ENCODE measurements around the gene FAM20B. TPM values are rescaled to one million over a fixed set of nuclear protein-coding genes. Genes with fewer than 3 reads are reported as not detected.
A peak's percentile ranks its signal among the peaks of the same experiment; 100 is the strongest.

FAM20B gene
- total RNA-seq, 1 experiment from 2014 or later: 35.4 TPM

GRCh38 chr1:179058487-179059483, 33.1 kb downstream of the FAM20B start:
- Histone ChIP-seq H3K79me2 (ENCODE audit: insufficient read depth, low read length) (no peaks in the 10 kb centered on the region), H2AFZ (ENCODE audit: low read length) (no peak overlapping the region), H2BK5ac (ENCODE audit: insufficient read length, low read length) (no peak overlapping the region), H2BK12ac (ENCODE audit: insufficient read length, low read depth, low read length) (no peak overlapping the region), H3K14ac (ENCODE audit: insufficient read depth, low read length) (no peak overlapping the region), H3K9me3 (ENCODE audit: control insufficient read depth, low read depth, low read length) (no peaks in the 10 kb centered on the region), H4K5ac (ENCODE audit: insufficient read length, low read depth, low read length) (no peak overlapping the region), H3K4me2 (ENCODE audit: insufficient read depth, insufficient read length, low read length) (peak overlapping the region; percentile 8), H3K79me1 (ENCODE audit: insufficient read depth, low read depth, low read length, poor library complexity, severe bottlenecking) (no peaks in the 10 kb centered on the region), H4K91ac (ENCODE audit: insufficient read length, low read depth, low read length) (no peak overlapping the region), H2AK5ac (ENCODE audit: insufficient read length, low read length) (no peak overlapping the region), H2BK20ac (ENCODE audit: low read depth, low read length, poor library complexity, severe bottlenecking) (no peak overlapping the region), H3K27ac (ENCODE audit: insufficient read length, low read depth, low read length) (peak overlapping the region; percentile 8), H3K23ac (ENCODE audit: insufficient read length, low read depth, low read length) (no peak overlapping the region), H2BK120ac (ENCODE audit: low read depth, low read length, poor library complexity, severe bottlenecking) (no peak overlapping the region), H4K8ac (replicated peaks; ENCODE audit: insufficient read length, low read depth, low read length) (no peak overlapping the region), H3K18ac (ENCODE audit: insufficient read length, low read depth, low read length) (no peak overlapping the region), H3K23me2 (ENCODE audit: insufficient read length, low read depth, low read length, poor library complexity, severe bottlenecking) (no peaks in the 10 kb centered on the region), H3T11ph (ENCODE audit: low read length) (no peak overlapping the region), H3K56ac (ENCODE audit: insufficient read length, low read depth, low read length) (no peak overlapping the region), H2BK15ac (ENCODE audit: low read depth, low read length) (no peak overlapping the region), H3K4ac (ENCODE audit: low read depth, low read length) (no peak overlapping the region), H3K4me1 (ENCODE audit: insufficient read depth, low read length) (peaks cover 6% of the 10 kb centered on the region; the same call in 1 of the 2 replicates), H4K20me1 (ENCODE audit: control insufficient read depth, insufficient read depth, insufficient read length) (peaks cover 3% of the 10 kb centered on the region), H3K27me3 (ENCODE audit: insufficient read depth, low read length) (no peaks in the 10 kb centered on the region), H3K9ac (ENCODE audit: extremely low read depth, insufficient read length, low read length) (no peak overlapping the region)
- no peak overlapping the region for H3K4me3 Mint-ChIP-seq
- H3K4me1 Mint-ChIP-seq: peaks cover 13 to 19% of the 10 kb centered on the region in 2 experiments
- TF ChIP-seq CTCF (conservative IDR thresholded peaks at IDR 0.05): no peak
- no peak for DNase-seq
- H3K27ac Mint-ChIP-seq: peak overlapping the region; percentile 5 to 91 (median 25)
- H3K36me3 Mint-ChIP-seq (ENCODE audit: insufficient read depth in 1 of 3, low read depth in 3 of 3): peaks cover 22 to 43% (median 35%) of the 10 kb centered on the region in 3 experiments
- WGBS (ENCODE audit: extremely low coverage, insufficient read length, low lambda C conversion rate): no CpG with 5 or more reads among the region's 3 CpGs
- H3K9me3 Mint-ChIP-seq: 0 out of 5 replicates have a peak, but pooled peaks cover 0 to 2% of the 10 kb centered on the region in 2 experiments
- H3K27me3 Mint-ChIP-seq (ENCODE audit: low read depth): no peaks in the 10 kb centered on the region

Measured in H9 (cell line).